Measurements from ENCODE around the gene GRID2IP.

The GRID2IP gene

DNA sequence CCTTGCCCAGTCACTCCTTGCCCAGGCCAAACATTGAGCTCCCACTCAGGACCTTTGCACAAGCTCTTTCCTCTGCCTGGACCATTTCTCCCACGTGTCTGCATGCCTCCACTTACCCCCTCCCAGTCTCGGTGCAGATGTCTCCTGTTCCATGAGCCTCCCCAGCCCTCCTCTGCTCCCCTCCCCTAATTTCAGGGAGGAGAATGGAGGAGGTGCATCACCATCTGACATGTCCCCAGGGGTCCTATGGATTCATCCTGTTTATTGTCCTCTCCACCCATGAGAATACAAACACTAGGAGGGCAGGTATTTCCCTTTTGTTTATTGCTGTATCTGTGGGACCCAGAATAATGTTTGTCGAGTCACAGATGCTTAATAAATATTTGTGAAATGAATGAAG, 8.6 kb upstream of the GRID2IP start:
- no peak for DNase-seq

DNA sequence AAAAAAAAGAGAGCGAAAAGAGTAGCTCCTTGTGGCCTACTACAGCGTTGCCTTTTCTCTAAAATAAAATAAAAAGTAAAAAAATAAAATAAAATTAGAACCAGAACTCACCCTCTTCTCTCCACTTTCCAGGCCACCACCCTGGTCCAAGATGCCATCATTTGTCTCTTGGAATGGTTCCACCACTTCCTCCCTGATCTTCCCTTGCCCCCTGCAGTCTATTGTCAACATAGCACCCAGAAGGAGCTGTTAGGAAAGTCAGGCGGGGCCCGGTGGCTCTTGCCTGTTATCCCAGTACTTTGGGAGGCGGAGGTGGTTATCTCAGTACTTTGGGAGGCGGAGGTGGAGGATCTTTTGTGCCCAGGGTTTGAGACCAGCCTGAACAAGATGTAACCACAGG, 7.6 kb upstream of the GRID2IP start:
- DNase-seq = peak; percentile 81

DNA sequence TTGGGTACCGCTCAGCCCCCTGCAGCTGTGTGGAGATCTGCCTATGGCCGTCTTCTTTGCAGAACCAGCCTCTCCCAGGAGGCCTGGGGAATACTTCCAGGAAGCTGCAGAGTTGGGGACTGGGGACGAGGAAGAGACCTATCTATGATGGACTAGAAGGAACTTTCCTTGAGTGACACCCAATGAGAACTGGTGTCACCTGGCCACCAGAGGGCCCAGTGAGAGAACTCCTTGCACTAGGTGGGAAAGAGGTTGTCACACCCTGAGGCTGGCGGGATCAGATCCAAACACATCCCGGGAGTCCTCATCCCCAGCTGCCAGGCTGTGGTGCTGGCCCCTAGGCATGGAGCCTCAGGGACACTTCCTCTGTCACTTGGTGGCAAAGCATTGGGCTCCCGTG, 4.9 kb upstream of the GRID2IP start:
- no peak for DNase-seq

DNA sequence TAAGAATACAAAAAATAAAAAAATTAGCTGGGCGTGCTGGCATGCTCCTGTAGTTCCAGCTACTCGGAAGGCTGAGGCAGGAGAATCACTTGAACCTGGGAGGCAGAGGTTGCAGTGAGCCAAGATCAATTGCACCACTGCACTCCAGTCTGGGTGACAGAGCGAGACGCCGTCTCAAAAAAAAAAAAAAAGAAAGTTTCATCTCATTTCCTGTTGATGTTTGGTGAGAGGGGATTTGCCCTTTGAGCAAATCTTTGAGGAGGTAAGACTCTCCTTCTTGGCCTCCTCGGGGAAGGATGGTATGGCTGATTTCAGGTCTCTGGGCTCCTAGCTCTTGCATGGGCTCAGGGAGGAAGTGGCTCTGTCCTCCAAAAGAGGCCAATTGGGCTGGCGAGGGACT, 3.6 kb upstream of the GRID2IP start:
- no peak for DNase-seq

DNA sequence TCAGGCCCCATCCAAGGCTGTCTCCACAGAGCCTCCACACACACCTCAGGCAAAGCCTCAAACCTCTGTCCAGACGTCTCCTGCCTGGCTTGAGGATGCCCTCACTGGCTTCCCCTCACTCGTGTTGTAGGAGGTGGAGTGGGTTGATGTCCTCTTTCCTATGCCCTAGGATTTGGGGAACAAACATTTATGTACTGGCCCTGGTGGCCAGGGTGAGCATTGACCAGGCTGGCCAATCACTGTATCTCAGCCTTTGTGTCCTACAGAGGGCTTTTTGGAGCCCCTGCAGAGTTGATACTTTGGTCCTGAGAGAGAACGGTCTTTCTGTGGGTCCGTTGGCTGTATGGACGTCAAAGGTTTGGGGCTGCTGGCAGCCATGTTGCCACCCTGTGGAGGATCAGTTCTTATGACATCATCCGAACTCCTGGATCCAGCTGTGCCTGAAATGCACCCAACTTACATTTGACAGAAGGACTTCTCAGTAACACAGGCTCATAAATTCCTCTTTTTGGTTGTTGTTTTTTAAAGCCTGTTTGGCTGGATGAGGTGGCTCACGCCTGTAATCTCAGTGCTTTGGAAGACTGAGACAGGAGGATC, 2.3 kb upstream of the GRID2IP start:
- no peak for DNase-seq

DNA sequence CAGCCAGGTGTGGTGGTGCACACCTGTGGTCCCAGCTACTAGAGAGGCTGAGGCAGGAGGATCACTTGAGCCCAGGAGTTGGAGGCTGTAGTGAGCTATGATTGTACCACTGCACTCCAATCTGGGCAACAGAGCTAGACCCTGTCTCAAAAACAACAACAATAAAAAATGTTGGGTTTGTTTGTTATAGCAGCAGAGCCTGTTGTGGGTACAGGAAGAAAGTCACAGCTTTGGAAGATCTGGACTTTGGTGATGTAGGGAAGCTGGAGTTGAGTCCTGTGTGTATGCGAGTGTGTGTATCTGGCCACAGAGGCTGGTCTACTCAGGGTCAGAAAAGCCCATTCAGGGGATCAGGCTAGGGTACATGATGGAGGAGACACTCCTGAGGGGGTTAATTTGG, 3.9 kb downstream of the GRID2IP start:
- DNase-seq = no peak

DNA sequence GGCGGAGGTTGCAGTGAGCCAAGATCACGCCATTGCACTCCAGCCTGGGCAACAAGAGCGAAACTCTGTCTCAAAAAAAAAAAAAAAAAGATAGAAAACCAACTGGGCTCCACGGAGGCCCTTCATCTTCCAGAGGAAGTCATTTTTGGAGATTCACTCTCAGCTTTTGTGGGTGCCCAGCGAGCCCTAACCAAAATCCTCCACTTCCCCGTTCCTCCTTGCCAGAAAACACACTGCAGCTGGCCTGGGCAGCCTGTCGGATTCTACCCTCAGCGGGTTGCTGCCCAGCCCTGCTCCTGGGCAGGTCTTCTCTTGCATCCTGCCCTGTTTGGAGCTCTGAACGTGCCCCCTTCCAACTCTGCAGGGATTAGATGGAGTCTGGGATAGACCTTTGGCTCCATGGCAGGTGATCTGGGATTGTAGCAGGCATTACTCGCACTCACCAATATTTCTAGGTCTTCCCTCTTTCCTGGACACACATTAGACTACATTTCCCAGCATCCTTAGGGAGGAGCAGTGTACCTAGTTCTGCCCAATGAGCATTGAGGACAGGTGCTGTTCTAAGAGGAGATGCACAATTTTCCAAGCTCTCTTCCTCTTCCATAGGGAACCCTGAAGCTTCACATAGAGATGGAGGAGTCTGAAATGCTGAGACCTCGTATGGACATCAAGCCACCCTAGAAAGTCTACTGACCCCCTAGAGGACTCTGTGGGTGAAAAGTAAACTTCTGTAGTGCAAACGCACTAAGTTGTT, 4.6 kb downstream of the GRID2IP start:
- DNase-seq = no peak

DNA sequence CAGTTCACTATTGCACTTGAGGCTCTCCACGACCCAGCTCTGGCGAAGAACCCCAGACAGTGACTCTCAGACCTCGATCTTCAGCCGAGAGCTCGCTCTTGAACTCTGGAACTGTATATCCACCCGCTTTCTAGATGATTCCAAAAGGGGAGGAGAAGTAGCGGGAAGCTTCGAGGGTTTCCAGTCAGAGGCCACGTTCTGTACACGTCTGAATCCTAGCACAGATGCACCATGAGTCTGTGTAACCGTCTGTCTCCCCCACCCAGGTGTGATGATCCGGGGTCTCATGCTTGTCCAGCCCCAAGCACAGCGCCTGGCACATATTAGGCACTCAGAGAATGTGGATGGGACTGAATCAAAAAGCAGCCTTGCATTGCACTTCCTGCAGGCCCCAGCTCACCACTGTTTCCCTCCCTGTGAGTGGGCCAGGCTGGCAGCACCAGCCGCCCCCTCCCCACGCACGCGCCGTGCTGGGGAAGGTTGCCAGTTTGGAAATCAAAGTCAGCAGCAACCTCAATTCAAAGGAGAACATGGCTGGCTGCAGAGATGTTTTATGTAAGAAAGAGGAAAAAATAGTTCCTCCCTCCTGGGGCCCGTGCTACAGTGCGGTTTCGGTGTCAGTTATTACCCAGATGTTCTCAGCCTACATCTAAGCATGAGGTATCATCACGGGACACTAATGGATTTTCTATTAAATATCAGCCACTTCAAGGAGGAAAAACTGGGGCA, 5.7 kb downstream of the GRID2IP start:
- peak; percentile 27 for DNase-seq

DNA sequence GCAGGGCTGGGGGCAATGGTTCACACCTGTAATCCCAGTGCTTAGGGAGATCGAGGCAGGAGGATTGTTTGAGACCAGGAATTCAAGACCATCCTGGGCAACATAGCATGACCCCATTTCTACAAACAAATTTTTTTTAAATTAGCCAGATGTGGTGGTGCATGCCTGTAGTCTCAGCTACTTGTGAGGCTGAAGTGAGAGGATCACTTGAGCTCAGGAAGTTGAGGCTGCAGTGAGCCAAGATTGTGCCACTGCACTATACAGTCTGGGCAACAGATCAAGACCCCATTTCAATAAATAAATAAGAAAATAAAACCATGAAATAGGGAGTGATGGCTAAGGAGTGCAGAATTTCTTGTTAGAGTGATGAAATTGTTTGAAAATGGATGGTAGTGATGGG, 8.9 kb downstream of the GRID2IP start:
- no peak for DNase-seq

DNA sequence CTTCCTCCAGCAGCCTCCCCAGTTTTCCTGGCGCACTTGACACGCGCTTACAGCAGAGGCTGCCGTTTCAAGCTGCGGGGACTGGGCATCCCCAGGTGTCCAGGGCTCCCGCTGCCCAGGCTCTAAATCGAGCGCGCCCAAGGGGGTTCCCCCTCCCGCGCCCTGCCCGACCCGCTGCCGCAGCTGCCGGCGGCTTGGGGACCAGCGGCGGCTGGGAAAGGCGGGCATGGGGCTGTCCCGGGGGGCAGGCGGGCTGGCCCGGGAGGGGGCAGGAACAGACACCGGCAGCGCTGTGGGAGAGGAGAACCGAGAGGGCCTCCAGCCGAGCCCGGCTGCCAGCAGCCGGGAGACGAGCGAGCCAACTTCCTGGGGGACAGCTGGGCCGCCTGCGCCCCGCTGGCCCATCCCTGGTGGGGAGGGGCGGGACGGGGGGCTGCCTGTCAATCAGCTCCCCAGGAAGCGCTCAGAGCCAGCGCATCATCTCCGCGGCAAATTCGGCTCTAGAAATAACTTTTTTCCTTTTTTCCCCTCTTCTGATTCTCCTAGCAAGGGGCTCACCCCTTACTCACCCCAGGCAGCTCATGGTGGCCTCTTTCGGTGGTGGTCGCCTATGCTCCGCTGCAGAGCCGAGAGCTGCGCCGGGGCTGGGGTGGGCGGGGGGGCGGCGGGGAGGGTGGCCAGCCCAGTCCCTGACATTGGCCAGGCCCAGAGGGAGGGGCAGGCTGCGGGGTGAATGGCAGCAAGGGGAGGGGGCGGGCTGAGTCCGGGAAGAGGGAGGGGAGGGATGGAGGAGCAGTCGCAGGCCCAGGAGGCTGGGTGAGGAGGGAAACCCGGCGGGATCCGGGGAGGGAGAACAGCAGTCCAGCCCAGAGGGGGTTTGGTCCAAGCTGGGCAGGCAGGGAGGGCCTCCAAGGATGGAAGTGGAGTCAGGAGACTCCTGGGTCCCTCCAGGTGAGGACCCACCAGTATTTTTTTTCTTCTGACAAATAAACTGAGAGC, 14.7 kb downstream of the GRID2IP start:
- no peak for DNase-seq

DNA sequence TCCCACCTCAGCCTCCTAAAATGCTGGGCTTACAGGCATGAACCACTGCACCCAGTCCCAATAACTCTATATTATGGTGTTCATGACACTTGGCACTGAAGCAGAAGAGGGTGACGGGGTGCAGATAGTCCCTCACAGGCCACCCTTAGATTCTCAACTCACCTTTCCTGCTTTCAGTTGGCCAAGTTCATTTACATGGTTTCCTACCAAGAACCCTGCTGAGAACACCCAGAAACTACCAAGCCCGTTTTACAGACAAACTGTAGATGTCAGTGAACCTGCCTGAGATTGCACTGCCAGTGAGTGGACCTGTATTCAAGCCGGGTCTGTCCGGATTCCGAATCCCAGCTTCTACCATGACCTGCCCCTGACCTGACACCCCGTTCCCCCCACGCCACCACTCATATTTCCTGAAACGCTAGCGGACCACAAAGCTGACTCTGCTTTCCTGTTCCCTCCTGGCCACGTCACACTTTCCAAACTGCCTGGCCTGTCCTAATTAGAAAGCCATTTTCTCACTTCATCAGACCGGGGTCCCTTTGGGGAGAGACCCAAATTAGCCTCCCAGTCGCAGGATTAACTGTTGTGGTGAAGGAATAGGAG, 17.3 kb downstream of the GRID2IP start:
- no peak for DNase-seq

DNA sequence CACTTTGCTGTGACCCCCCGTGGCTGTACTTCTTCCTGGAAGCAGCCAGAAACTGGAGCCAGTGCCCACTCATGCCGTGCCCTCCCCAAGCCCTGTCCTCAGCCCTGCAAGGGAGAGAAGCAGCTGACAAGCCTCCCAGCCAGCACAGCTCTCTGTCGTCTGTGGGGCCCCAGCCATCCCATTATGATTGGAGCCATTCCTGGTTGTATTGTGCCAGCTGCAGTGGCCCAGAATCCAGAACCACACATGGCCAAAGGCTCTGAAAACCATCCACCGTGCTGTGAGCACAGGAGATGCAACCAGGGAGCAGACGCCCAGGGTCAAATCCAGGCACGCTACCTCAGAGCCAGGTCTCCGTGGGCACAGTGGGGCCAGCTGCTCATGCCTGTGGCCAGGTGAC, 18.7 kb downstream of the GRID2IP start:
- DNase-seq = no peak

DNA sequence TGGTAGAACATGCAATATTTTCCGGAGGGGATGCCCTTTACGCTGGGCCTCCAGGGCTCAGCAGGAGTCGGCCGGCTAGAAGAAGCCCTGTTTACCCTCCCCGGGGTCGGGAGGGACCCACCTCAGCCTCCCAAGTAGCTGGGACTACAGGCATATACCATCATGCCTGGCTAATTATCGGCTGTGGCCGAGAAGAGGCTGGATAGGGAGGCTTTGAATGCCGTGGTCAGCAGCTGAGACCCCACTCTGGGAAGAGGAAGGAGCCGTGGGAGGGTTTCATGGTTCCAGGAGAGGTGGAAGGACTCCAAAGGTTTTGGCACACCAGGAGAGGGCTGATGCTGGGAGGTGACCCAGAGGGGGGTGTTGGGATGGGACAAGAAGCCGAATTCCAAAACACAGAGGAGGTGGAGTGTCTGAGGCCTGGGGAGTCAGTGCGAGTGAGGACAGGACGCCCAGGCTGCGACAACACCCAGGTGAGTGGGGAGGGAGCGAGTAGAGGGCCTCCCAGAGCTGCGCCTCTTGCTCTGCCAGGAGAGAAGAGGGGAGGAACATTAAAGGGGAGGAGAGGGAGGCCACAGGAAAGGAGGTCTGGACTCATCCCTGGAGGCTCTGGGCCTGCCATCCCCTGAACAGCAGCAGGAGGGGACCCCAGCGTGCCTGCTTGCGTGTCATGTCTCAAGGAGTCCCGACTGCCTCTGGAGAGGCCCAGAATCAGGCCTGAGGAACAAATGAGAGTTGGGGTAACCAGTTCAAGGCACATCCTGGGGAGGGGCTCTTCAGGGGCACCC, 19.6 kb downstream of the GRID2IP start:
- DNase-seq = no peak

DNA sequence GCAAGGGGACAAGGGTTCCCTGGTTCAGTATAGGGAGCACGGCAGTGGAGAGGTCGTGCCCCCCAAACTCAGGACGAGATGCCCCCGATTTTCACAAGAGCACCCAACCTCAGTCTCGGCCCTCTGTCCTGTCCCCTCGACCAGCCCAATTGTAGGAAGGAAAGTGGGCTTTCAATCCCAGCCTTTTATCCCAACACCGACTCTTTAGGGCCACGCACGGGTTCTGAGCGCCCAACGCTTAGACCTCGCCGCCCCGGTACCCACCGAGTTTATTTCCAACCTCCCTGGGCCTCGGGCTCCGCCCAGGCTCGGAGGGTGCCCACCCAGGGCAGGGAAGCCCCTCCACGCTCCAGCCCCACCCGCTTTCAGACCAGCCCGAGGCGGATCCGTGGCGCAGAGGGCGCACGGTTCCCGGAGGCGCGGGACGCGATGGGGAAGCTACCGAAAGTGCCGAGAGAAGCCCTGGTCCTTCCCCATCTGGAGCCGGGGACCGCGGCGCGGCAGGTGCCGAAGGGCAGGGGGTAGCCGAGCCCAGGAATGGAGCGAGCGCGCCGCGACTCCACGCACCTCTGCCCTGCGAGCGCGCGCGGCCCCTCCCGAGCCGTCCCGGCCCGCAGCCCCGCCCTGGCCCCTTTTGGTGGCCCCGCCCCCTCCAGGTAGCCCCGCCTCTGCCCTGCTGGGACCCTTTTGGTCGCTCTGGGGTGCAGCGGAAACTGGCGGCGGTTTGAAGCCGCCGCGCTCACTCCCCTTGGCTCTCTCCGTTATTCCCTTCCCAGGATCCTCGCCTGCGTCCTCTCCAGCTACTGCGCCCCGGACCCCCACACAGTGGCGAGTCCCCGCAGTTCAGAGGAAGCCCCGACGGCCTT, 20.4 kb downstream of the GRID2IP start:
- peak; percentile 28 for DNase-seq

DNA sequence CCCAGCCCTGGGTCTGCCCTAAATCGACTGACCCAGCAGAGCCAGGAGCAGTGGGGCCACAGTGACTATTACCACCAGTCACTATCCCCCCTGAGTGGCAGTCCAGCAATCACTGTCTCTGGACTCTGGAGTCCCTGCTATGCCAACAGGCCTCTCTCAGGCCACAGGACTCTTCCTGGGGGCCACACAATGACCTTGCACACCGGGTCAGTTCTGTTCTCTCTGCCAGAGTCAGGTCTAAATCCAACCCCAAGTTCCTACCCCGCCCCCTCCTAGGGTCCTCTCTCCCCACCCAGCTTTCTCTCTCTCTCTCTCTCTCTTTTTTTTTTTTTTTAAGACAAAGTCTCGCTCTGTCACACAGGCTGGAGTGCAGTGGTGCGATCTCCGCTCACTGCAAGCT, 21.6 kb downstream of the GRID2IP start:
- DNase-seq = no peak

DNA sequence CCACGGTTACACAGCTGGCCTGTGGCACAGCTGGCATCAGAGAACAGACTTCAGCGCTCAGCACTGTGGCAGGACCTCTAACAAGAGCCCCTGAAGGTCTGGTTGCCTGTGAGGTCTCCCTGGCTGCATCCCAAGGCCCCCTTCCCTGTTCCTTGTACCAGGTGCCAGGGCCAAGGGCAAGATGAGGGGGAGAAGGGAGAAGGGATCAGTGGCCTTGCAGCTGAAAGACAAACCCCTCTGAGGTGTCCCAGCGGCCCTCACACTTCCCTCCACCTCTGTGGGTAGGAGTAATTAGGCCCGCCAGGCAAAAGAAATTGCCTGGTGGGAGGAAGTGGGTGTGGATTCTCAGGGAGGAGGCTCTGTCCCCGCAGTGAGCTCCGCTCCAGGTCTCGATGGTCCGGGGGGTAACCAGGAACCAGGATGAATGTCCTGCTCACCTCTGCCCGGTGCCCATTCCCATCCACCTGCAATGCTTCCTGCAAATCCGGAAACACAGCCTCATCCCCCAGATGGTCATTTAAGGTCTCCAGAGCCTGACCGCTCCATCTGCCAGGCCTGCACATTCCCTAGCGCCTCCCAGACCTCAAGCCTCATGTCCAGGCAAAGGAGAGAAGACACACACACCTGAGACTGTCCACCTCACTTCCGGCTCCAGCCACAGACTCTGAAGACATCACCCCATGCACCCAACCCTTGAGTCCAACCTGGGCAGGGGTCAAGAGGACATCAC, 22.7 kb downstream of the GRID2IP start:
- DNase-seq = no peak

DNA sequence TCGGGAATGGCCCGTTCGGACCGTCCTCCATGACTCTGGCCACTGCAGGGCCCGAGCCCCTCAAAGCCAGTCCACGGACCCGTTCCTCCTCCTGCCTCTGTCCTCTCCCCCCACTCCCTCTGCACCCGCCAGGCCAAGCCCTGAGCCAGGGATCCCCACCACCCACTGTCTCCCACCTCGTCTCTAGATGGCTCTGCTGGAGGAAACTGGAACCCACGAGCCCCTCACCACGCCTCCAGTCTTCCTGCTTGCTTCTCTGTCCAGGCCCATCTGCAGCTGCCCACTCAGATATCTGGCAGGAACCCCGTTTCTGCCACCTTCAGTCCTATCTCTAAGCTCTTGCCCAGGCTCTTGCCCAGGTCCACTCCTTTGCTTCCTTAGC, 24.3 kb downstream of the GRID2IP start:
- no peak for DNase-seq

DNA sequence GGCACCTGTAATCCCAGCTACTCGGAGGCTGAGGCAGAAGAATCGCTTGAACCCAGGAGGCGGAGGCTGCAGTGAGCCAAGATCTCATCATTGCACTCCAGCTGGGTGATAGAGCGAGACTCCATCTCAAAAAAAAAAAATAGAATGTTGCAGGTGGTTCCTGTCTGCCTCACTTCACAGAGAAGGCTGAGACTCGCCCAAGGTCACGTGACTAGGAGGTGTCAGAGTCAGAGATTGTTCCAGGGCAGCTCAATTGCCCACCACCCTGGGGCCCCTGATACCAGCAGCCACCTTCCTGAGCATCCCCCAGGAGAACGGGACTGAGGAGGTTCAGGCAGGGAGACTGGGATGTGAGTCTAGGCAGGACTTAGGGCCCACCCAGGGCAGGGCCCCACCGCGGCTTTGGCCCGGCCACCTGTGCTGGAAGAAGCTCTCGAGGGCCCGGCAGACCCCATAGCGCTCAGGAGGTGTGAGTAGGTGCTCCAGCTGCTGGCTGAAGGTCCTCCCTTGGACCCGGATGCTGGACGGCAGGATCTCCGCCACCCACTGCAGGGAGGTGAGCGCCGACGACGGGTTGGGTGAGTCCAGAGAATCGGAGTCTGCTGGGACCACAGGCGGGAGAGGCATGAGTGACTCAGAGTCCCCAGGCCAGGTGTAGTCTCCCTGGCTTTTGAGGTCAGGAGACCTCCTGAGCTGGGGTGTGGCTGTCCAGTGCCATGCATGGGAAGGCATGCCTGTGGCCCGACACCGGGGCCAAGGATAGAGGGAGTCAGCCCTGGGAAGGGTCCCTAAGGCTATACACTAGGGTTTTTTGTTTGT, 30.9 kb downstream of the GRID2IP start:
- DNase-seq = no peak

DNA sequence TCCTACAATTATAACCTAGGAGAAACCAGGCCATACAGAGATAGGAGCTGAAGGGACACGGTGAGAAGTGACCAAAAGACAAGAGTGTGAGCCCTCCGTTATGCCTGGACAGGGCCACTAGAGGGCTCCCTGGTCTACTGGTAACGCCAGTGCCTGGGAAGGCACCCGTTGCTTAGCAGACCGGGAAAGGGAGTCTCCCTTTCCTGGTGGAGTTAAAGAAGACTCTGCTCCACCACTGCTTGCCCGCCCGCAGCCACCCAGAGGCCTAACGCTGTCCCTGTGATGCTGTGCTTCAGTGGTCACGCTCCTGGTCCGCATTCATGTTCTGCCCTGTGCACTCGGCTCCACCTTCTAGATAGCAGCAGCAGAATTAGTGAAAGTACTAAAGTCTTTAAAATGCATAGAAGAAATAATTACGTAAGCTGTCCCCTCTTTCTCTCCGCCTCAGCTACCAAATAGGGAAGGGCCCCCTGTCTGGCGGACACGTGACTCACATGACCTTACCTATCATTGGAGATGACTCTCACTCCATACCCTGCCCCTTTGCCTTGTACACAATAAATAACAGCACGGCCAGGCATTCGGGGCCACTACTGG, 34.8 kb downstream of the GRID2IP start:
- peak; percentile 92 for DNase-seq

Data from hematopoietic multipotent progenitor cell treated with erythropoietin and hydrocortisone succinate and interleukin-3 and kit ligand, for 6 days (in vitro differentiated cells).